Esophagus squamous epithelium (tissue), 4 donors: ENCODE measurements around the gene PLA2G2C.

ENCODE experiments used
- POLR2A ChIP-seq, 4 donors: fragments of 450-650 bp; IDR thresholded peaks; one replicate each; pipeline ENCODE4 v1.6.1; 2017; ENCODE audit warnings: antibody characterized with exemption in 4 of 4, mild to moderate bottlenecking in 4 of 4, moderate library complexity in 3 of 4
- TF ChIP-seq, protein P1 (sequence below), 6 experiments: fragments of 450-650 bp in 4 of 6; fragments of 200-600 bp in 2 of 6; sonication (generic) in 2 of 6; IDR thresholded peaks; one replicate each; pipeline ENCODE4 v1.5.1; 2016 to 2019; ENCODE audit warnings: antibody characterized with exemption in 6 of 6, mild to moderate bottlenecking in 4 of 6, moderate library complexity in 4 of 6

DNA sequence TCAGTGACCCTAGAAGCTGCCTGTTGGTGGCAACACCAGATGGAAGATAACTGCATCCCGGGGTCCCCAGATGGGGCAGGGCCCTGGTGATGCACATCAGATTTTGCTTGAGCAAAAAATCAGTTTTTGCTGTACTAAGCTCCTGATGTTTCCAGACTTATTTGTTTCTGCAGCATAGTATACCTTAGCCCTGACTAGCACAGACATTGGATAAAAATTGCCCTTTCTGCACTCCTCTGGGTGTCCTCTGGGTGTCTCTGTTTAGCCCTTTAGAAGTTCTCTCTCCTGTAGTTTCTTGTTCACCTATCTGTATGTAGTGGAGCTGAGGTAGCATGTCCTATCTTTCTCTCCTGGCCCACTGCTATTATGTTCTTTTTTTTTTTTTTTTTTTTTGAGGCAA lies 30.3 kb upstream of the PLA2G2C start:
- TF ChIP-seq POLR2A (IDR thresholded peaks at IDR 0.05) = no peak
- TF ChIP-seq, protein P1, sequence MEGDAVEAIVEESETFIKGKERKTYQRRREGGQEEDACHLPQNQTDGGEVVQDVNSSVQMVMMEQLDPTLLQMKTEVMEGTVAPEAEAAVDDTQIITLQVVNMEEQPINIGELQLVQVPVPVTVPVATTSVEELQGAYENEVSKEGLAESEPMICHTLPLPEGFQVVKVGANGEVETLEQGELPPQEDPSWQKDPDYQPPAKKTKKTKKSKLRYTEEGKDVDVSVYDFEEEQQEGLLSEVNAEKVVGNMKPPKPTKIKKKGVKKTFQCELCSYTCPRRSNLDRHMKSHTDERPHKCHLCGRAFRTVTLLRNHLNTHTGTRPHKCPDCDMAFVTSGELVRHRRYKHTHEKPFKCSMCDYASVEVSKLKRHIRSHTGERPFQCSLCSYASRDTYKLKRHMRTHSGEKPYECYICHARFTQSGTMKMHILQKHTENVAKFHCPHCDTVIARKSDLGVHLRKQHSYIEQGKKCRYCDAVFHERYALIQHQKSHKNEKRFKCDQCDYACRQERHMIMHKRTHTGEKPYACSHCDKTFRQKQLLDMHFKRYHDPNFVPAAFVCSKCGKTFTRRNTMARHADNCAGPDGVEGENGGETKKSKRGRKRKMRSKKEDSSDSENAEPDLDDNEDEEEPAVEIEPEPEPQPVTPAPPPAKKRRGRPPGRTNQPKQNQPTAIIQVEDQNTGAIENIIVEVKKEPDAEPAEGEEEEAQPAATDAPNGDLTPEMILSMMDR (IDR thresholded peaks at IDR 0.05) = peak in 1 of 6 experiments; percentile 55
